Endothelial cell (in vitro differentiated cells): ENCODE results near the gene LMO7. TPM values are rescaled to one million over a fixed set of nuclear protein-coding genes. Genes with fewer than 3 reads are reported as not detected.

Experiments used
- DNase-seq: peaks from one replicate; pipeline ENCODE4 v3.0.0; 2021; ENCODE audit warnings: low spot score
- H3K27ac Mint-ChIP-seq: one replicate; pipeline ENCODE4 v1.8.0; 2021; ENCODE audit warnings: mixed read lengths, inconsistent platforms; ENCODE audit not compliant: unreplicated experiment
- H3K27me3 Mint-ChIP-seq: one replicate; pipeline ENCODE4 v1.8.0; 2021; ENCODE audit warnings: mild to moderate bottlenecking, moderate library complexity, mixed read lengths, inconsistent platforms; ENCODE audit not compliant: unreplicated experiment
- H3K36me3 Mint-ChIP-seq: one replicate; pipeline ENCODE4 v1.8.0; 2021; ENCODE audit warnings: mild to moderate bottlenecking, low read depth, mixed read lengths, inconsistent platforms; ENCODE audit not compliant: unreplicated experiment
- H3K4me1 Mint-ChIP-seq: one replicate; pipeline ENCODE4 v1.8.0; 2021; ENCODE audit warnings: mild to moderate bottlenecking, mixed read lengths, inconsistent platforms; ENCODE audit not compliant: unreplicated experiment
- H3K4me3 Mint-ChIP-seq: one replicate; pipeline ENCODE4 v1.8.0; 2021; ENCODE audit warnings: mild to moderate bottlenecking, mixed read lengths, inconsistent platforms; ENCODE audit not compliant: unreplicated experiment
- H3K9me3 Mint-ChIP-seq: one replicate; pipeline ENCODE4 v1.8.0; 2021; ENCODE audit warnings: mixed read lengths, inconsistent platforms; ENCODE audit not compliant: unreplicated experiment
- CTCF ChIP-seq: fragments of 200-600 bp; sonication (generic); IDR thresholded peaks from one replicate; pipeline ENCODE4 v1.5.0; 2021; ENCODE audit warnings: antibody characterized with exemption; ENCODE audit not compliant: unreplicated experiment
- total RNA-seq: library from RNA; stranded (reverse); fragmentation: NEBNext Ultra II Directional; extraction: Animal tissue kit (Norgen Biotek cat#: 25700); gene quantifications from one replicate; pipeline ENCODE4 v1.2.1, GENCODE V29; 2021; ENCODE audit not compliant: unreplicated experiment

Gene LMO7
- total RNA-seq, 1 donor from 2014 or later = 5.7 TPM

DNA sequence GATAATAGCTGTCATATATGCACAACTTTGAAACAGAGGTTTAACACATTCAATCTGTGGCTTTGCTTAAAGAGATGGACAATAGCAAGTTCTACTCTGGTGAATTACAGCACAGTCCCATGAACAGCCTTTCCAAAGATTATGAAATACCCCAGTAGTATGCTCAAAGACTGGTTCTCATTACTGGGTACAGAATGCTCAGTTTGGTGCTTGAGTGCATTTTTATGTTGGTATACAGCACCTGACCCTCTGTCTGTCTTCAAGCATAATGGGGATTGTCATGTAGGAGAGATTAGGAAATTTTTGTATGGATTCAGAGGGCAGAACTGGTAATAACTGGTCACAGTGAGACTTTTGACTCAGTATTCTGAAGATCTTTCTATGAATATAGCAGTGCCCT lies 7.6 kb downstream of the LMO7 start:
- Mint-ChIP-seq H3K27me3 (peaks cover 1% of the 10 kb centered on the region), H3K27ac (no peak overlapping the region), H3K36me3 (no peaks in the 10 kb centered on the region), H3K4me3 (no peak overlapping the region), H3K9me3 (no peaks in the 10 kb centered on the region), H3K4me1 (peaks cover 16% of the 10 kb centered on the region)
- no peak for DNase-seq
- TF ChIP-seq CTCF = no peak

GRCh38 chr13:75645141-75645540 lies 9.0 kb downstream of the LMO7 start:
- DNase-seq = no peak

GRCh38 chr13:75647126-75647784 lies 11.1 kb downstream of the LMO7 start:
- TF ChIP-seq CTCF = no peak
- Mint-ChIP-seq H3K9me3 (no peaks in the 10 kb centered on the region), H3K27ac (no peak overlapping the region), H3K27me3 (peaks cover 1% of the 10 kb centered on the region), H3K36me3 (no peaks in the 10 kb centered on the region), H3K4me1 (no peaks in the 10 kb centered on the region), H3K4me3 (no peak overlapping the region)
- no peak for DNase-seq

More at GRCh38 chr13:75645141-75645540, 9.0 kb downstream of the LMO7 start:
- H3K4me3 Mint-ChIP-seq = no peak overlapping the region
- TF ChIP-seq CTCF = no peak
- peaks cover 16% of the 10 kb centered on the region for H3K4me1 Mint-ChIP-seq
- no peak overlapping the region for H3K27ac Mint-ChIP-seq
- H3K36me3 Mint-ChIP-seq = no peaks in the 10 kb centered on the region
- no peaks in the 10 kb centered on the region for H3K9me3 Mint-ChIP-seq
- peaks cover 1% of the 10 kb centered on the region for H3K27me3 Mint-ChIP-seq

DNA sequence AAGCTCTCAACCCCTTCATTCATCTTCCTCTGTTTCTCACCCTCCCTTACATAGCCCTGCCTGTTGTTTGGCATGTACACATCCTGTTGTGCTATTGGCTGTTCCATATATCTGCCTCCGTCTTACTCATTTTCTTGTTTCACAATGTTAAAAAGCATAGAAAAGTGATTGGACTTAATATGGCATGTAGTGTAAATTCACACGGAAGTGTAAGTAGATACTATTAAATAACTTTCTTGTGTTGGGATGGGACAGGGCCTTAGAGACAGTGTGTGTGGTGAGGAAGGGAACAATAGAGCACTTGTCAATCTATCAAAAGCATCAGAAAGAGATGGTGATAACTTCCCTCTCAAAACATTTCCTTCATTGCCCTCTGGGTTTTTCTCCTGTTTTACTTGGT lies 12.3 kb downstream of the LMO7 start:
- H3K4me1 Mint-ChIP-seq = no peaks in the 10 kb centered on the region
- TF ChIP-seq CTCF = no peak
- peaks cover 1% of the 10 kb centered on the region for H3K27me3 Mint-ChIP-seq
- DNase-seq = no peak
- no peaks in the 10 kb centered on the region for H3K36me3 Mint-ChIP-seq
- H3K4me3 Mint-ChIP-seq = no peak overlapping the region
- H3K27ac Mint-ChIP-seq = no peak overlapping the region
- no peaks in the 10 kb centered on the region for H3K9me3 Mint-ChIP-seq

DNA sequence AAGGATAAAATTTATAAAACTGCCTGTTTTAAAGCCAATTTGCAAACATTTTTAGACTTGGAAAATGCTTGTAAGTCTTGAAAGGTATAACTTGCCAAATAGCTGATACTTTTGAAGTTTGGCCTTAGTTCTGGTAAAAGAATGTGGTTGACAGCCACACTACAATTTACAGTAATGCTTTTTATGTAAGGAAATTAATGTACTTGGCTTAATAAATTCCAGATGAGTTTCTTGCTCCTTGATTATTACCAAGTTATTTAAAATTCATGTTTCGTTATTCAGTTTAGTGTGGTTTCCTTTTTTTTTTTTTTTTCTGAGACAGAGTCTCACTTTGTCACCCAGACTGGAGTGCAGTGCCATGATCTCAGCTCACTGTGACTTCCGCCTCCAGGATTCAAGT lies 14.9 kb downstream of the LMO7 start:
- H3K4me1 Mint-ChIP-seq = no peaks in the 10 kb centered on the region
- no peak for DNase-seq
- H3K27ac Mint-ChIP-seq = no peak overlapping the region

More for the DNA sequence above, 14.9 kb downstream of the LMO7 start:
- H3K36me3 Mint-ChIP-seq = no peaks in the 10 kb centered on the region
- no peak overlapping the region for H3K4me3 Mint-ChIP-seq
- no peak for TF ChIP-seq CTCF
- H3K9me3 Mint-ChIP-seq = no peaks in the 10 kb centered on the region
- H3K27me3 Mint-ChIP-seq = peaks cover 1% of the 10 kb centered on the region
